ENCODE data around the gene TOMT. TPM values are rescaled to one million over a fixed set of nuclear protein-coding genes. Genes with fewer than 3 reads are reported as not detected.

Gene TOMT
- total and polyA plus RNA-seq, 11 donors, result 0.23 TPM; not detected in 10

DNA sequence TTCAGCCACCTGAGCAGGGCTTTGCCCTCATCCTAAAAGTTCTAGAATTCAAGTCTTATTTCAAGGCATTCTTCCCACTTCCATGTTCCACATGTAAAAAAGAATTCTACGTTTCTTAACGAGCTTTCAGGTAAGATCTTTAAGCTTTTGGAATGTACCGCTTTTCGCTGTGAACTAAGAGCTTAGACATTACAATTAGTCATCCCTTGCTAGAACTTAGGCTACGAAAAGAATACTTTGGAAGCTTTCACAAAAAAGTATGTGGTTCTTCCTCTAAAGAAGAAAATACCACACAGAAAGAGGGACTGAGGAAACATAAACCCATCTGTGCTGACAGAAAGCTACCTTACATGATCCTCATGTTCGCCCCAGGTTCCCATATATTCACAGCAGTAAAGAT lies 27.2 kb upstream of the TOMT start:
- DNase-seq (no peak), ATAC-seq (no peak)
- 81 to 86% (median 84%) methylated on average over 6 of the region's 6 CpGs for WGBS, 4 donors
- H3K27me3 ChIP-seq, result no peaks in the 10 kb centered on the region
- peaks cover 0 to 51% (median 16%) of the 10 kb centered on the region in 12 donors for H3K4me1 ChIP-seq
- TF ChIP-seq, protein P1, sequence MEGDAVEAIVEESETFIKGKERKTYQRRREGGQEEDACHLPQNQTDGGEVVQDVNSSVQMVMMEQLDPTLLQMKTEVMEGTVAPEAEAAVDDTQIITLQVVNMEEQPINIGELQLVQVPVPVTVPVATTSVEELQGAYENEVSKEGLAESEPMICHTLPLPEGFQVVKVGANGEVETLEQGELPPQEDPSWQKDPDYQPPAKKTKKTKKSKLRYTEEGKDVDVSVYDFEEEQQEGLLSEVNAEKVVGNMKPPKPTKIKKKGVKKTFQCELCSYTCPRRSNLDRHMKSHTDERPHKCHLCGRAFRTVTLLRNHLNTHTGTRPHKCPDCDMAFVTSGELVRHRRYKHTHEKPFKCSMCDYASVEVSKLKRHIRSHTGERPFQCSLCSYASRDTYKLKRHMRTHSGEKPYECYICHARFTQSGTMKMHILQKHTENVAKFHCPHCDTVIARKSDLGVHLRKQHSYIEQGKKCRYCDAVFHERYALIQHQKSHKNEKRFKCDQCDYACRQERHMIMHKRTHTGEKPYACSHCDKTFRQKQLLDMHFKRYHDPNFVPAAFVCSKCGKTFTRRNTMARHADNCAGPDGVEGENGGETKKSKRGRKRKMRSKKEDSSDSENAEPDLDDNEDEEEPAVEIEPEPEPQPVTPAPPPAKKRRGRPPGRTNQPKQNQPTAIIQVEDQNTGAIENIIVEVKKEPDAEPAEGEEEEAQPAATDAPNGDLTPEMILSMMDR (IDR thresholded peaks at IDR 0.05), result no peak
- no peak for TF ChIP-seq POLR2A (IDR thresholded peaks at IDR 0.05)
- H3K4me3 ChIP-seq, result peak overlapping the region in 1 of 12 donors; percentile 94
- intact Hi-C loops (cut with DNase I), result loop anchor here in 3 of 10 donors (2.0 to 5.0 kb wide), 2 partner anchors 36 to 38 kb away; no protein-coding TSS in a partner anchor
- peak overlapping the region in 3 of 12 donors; percentile 40 to 93 (median 86) for H3K27ac ChIP-seq
- H3K9me3 ChIP-seq, result no peaks in the 10 kb centered on the region
- peaks cover 0 to 3% (median 0%) of the 10 kb centered on the region in 9 donors for H3K36me3 ChIP-seq

DNA sequence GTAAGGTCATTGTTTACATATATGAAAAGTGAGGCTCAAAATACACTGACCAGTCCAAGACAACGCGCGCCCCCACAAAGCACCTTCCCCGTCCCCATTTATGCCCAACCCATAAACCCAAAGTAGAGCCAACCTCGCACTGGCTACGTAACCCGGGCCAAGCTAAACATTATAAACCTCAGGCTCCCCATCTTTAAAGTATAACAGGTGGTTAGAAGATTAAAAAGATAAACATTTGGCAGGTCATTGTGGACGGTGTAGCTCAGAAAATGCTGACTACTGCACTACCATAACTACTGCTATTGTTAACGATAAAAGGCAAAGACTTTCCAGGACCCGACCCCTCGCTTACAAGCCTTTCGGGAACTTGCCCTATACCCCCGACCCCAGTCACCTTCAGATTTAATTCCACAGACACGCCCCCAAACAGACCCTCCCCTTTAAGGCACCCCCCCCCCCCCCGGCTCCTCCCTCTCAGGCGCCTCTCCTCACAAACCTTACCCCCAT lies 25.9 kb upstream of the TOMT start:
- ATAC-seq (peak in 3 of 4 donors; percentile 6 to 54 (median 19)), DNase-seq (no peak)
- H3K36me3 ChIP-seq, result peaks cover 0 to 4% (median 0%) of the 10 kb centered on the region in 9 donors
- 6 to 12% (median 9%) methylated on average over 15 to 16 of the region's 16 CpGs for WGBS, 4 donors
- no peaks in the 10 kb centered on the region for H3K27me3 ChIP-seq
- H3K27ac ChIP-seq, result peak overlapping the region; percentile 81 to 93 (median 87)
- H3K4me3 ChIP-seq, result peak overlapping the region; percentile 70 to 94 (median 82)
- peaks cover 0 to 49% (median 16%) of the 10 kb centered on the region in 12 donors for H3K4me1 ChIP-seq
- TF ChIP-seq, protein P1 (IDR thresholded peaks at IDR 0.05), result no peak
- TF ChIP-seq POLR2A (IDR thresholded peaks at IDR 0.05), result no peak
- intact Hi-C loops (cut with DNase I), result loop anchor here (1.0 to 5.0 kb wide), 8 partner anchors 23 to 43 kb away; partner anchors contain the start of genes ANAPC15 (in 3 of the 10) and LAMTOR1 (in 1 of the 10)
- no peaks in the 10 kb centered on the region for H3K9me3 ChIP-seq

DNA sequence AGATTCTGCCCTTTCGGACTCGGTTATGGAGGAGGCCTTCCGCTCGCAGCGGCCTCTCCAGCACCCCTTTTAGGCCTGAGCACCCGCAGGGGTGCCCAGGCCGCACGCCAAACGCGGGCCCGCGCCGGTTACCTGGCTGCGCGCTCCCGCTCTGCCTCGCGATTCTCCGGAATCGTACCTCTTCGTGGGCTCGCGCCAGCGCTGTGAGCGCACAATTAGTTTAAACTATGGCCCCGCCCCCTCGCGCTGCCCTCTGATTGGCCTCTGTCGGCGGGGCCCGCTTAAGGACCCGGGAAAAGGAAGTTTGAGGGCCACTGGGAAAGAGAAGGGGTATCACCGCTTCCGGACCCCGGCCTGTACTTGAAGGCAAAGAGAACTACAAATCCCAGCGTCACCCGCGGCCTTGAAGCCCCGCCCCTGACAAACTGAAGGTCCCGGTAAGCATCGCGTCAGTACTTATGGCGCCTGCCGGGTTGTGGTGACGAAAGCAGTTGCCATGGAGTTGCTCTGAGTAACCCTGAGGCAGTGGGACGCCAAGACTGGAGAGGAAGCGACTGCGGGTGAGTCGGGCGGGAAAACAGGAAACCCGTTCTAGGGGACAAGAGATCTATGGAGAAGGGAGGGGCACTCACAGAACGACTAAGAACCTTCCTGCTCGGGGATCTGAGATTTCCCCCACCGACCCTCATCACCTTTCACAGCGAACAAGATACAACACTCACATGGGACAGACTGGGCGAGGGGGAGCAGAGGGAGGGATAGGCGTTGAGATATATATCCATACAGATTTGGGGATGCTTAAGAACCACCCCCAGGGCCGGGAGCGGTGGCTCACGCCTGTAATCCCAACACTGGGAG lies 25.2 kb upstream of the TOMT start, which contains the start of the genes LRRC51 and NUMA1:
Gene LRRC51, plus strand, starts transcription at position 525 of the 858 bp plus-strand sequence. CDS start 8,234 bp downstream, outside the sequence.
Gene NUMA1, minus strand, starts transcription at position 217 of the 858 bp plus-strand sequence. CDS start 44,599 bp downstream, outside the sequence.
- Histone ChIP-seq H3K9me3 (no peaks in the 10 kb centered on the region), H3K4me3 (peak within 1 kb of the TSS; percentile 70 to 94 (median 82)), H3K27me3 (no peaks in the 10 kb centered on the region), H3K36me3 (peaks cover 0 to 9% (median 0%) of the 10 kb centered on the region in 9 donors), H3K4me1 (peaks cover 0 to 42% (median 16%) of the 10 kb centered on the region in 12 donors), H3K27ac (peak within 1 kb of the TSS; percentile 81 to 93 (median 87))
- ATAC-seq (peak; percentile 97 to 99 (median 98)), DNase-seq (peak; percentile 99 to 100 (median 99))
- intact Hi-C loops (cut with DNase I), result loop anchor here in 8 of 10 donors (1.0 to 5.0 kb wide), 8 partner anchors 23 to 43 kb away; partner anchors contain the start of genes ANAPC15 (in 3 of the 8) and LAMTOR1 (in 1 of the 8)
- TF ChIP-seq, protein P1 (IDR thresholded peaks at IDR 0.05), result no peak
- peak in 1 of 2 donors; percentile 65 for TF ChIP-seq POLR2A (IDR thresholded peaks at IDR 0.05)
- WGBS, 4 donors, result 0 to 1% (median 0%) methylated on average over 58 to 60 of the region's 60 CpGs

All from heart left ventricle (tissue), 16 donors.